Smooth muscle cell (in vitro differentiated cells): ENCODE results near the gene KIF26B. TPM values are rescaled to one million over a fixed set of nuclear protein-coding genes. Genes with fewer than 3 reads are reported as not detected.

Source experiments
- DNase-seq: peaks from one replicate; lab custom pipeline; 2025; ENCODE audit not compliant: unreplicated experiment; lab: John Stamatoyannopoulos, UW
- H2AFZ ChIP-seq: fragments of 200-600 bp; sonication (generic); 2 replicates; pipeline ENCODE4 v1.6.0; 2016; ENCODE audit warnings: antibody characterized with exemption, low read depth, mild to moderate bottlenecking
- H3F3A ChIP-seq: fragments of 200-600 bp; sonication (generic); 2 replicates; pipeline ENCODE4 v1.6.0; 2017; ENCODE audit warnings: antibody characterized with exemption, low read depth
- H3K27ac ChIP-seq: fragments of 200-600 bp; sonication (generic); 2 replicates; pipeline ENCODE4 v1.5.1; 2016; ENCODE audit warnings: low read depth, mild to moderate bottlenecking
- H3K27me3 ChIP-seq: fragments of 200-600 bp; sonication (generic); 2 replicates; pipeline ENCODE4 v1.6.1; 2016; ENCODE audit warnings: low read depth, mild to moderate bottlenecking
- H3K36me3 ChIP-seq: fragments of 200-600 bp; sonication (generic); 2 replicates; pipeline ENCODE4 v1.5.1; 2016; ENCODE audit warnings: low read depth
- H3K4me1 ChIP-seq: fragments of 200-600 bp; sonication (generic); 2 replicates; pipeline ENCODE4 v1.5.1; 2016; ENCODE audit warnings: low read depth
- H3K4me2 ChIP-seq: fragments of 200-600 bp; sonication (generic); 2 replicates; pipeline ENCODE4 v1.6.0; 2016; ENCODE audit warnings: mild to moderate bottlenecking
- H3K4me3 ChIP-seq: fragments of 200-600 bp; sonication (generic); 2 replicates; pipeline ENCODE4 v1.5.1; 2016; ENCODE audit warnings: mild to moderate bottlenecking
- H3K79me2 ChIP-seq: fragments of 200-600 bp; sonication (generic); 2 replicates; pipeline ENCODE4 v1.6.0; 2016; ENCODE audit warnings: low read depth, mild to moderate bottlenecking
- H3K9ac ChIP-seq: fragments of 200-600 bp; sonication (generic); 2 replicates; pipeline ENCODE4 v1.6.0; 2016; ENCODE audit warnings: low read depth
- H3K9me3 ChIP-seq: fragments of 200-600 bp; sonication (generic); replicated peaks from 2 replicates; pipeline ENCODE4 v1.5.1; 2016; ENCODE audit warnings: low read depth
- H4K20me1 ChIP-seq: fragments of 200-600 bp; sonication (generic); 2 replicates; pipeline ENCODE4 v1.6.0; 2016; ENCODE audit warnings: low read depth
- CTCF ChIP-seq: fragments of 200-600 bp; sonication (generic); IDR thresholded peaks from 2 replicates; pipeline ENCODE4 v1.5.1; 2017; ENCODE audit warnings: borderline replicate concordance, mild to moderate bottlenecking, antibody characterized with exemption; ENCODE audit not compliant: insufficient read depth, poor library complexity, severe bottlenecking
- WGBS: methylation state at CpG from one replicate; pipeline ENCODE4 v1.1.7; 2016; ENCODE audit warnings: low lambda C conversion rate; 5-methylcytosine and 5-hydroxymethylcytosine counted together
- polyA plus RNA-seq: library from polyadenylated mRNA; unstranded; fragments of >200 nt; fragmentation: Nextera tagmentation; extraction: Ambion mirVana; gene quantifications from 2 replicates; pipeline ENCODE4 v1.2.1, GENCODE V29; 2016
- total RNA-seq: library from RNA; depleted of rRNA; stranded (reverse); fragments of >200 nt; gene quantifications from 2 replicates; pipeline ENCODE4 v1.2.3, GENCODE V29; 2014

The KIF26B gene
- total and polyA plus RNA-seq, 2 experiments from 2014 or later, result 24.9 to 43.3 TPM

GRCh38 chr1:245686446-245687030 lies 531.8 kb downstream of the KIF26B start:
- no peaks in the 10 kb centered on the region for H3K27me3 ChIP-seq
- no peak overlapping the region for H3K9ac ChIP-seq
- H3K27ac ChIP-seq, result no peak overlapping the region
- no peaks in the 10 kb centered on the region for H3F3A ChIP-seq
- H2AFZ ChIP-seq, result no peak overlapping the region
- no peaks in the 10 kb centered on the region for H3K36me3 ChIP-seq
- 93% methylated on average over 30 of the region's 30 CpGs for WGBS
- peaks cover 13% of the 10 kb centered on the region for H4K20me1 ChIP-seq
- H3K4me1 ChIP-seq, result no peaks in the 10 kb centered on the region
- no peak for TF ChIP-seq CTCF
- H3K4me2 ChIP-seq, result no peak overlapping the region
- H3K4me3 ChIP-seq, result no peak overlapping the region
- no peak for DNase-seq
- no peaks in the 10 kb centered on the region for H3K9me3 ChIP-seq
- no peaks in the 10 kb centered on the region for H3K79me2 ChIP-seq

- no peaks in the 10 kb centered on the region for H3F3A ChIP-seq
- H2AFZ ChIP-seq, result no peak overlapping the region
- H3K36me3 ChIP-seq, result no peaks in the 10 kb centered on the region
- peaks cover 19% of the 10 kb centered on the region for H4K20me1 ChIP-seq
- H3K9ac ChIP-seq, result no peak overlapping the region
- H3K4me1 ChIP-seq, result no peaks in the 10 kb centered on the region
- no peaks in the 10 kb centered on the region for H3K9me3 ChIP-seq
- no peaks in the 10 kb centered on the region for H3K27me3 ChIP-seq
- H3K27ac ChIP-seq, result no peak overlapping the region
- WGBS, result 93% methylated on average over 19 of the region's 20 CpGs
- DNase-seq, result no peak
- peaks cover 2% of the 10 kb centered on the region for H3K79me2 ChIP-seq
- H3K4me3 ChIP-seq, result no peak overlapping the region
- no peak overlapping the region for H3K4me2 ChIP-seq
- no peak for TF ChIP-seq CTCF
Observed at GRCh38 chr1:245687152-245687635, 532.4 kb downstream of the KIF26B start.

GRCh38 chr1:245687636-245688535 lies 533.1 kb downstream of the KIF26B start:
- WGBS, result 79% methylated on average over 59 of the region's 74 CpGs
- Histone ChIP-seq H3K27ac (no peak overlapping the region), H3K27me3 (no peaks in the 10 kb centered on the region), H2AFZ (no peak overlapping the region), H3K9me3 (no peaks in the 10 kb centered on the region), H3K4me1 (no peaks in the 10 kb centered on the region), H3K4me2 (no peak overlapping the region), H3K4me3 (no peak overlapping the region), H3K9ac (no peak overlapping the region), H3K36me3 (no peaks in the 10 kb centered on the region), H4K20me1 (peaks cover 23% of the 10 kb centered on the region), H3F3A (no peaks in the 10 kb centered on the region), H3K79me2 (peaks cover 3% of the 10 kb centered on the region)
- no peak for DNase-seq
- no peak for TF ChIP-seq CTCF
